H1 (cell line): ENCODE results near the gene MAP3K14.

ENCODE experiments used
- ATF3 ChIP-seq: IDR thresholded peaks from 2 replicates; pipeline ENCODE4 v1.6.1; 2011; ENCODE audit warnings: low read depth, mild to moderate bottlenecking, low read length; ENCODE audit not compliant: insufficient read depth
- BACH1 ChIP-seq: IDR thresholded peaks from 2 replicates; pipeline ENCODE4 v1.6.1; 2012; ENCODE audit warnings: low read length, improper control_type of control experiment
- CTCF ChIP-seq, 3 experiments: IDR thresholded peaks; 1 replicate in 2 of 3; 2 replicates in 1 of 3; pipeline versions ENCODE4 v1.5.1 to v1.6.1; 2011; ENCODE audit warnings: low read length in 3 of 3, mild to moderate bottlenecking in 3 of 3, inconsistent platforms in 2 of 3, low read depth in 1 of 3, moderate library complexity in 1 of 3; ENCODE audit not compliant: insufficient read depth in 1 of 3; ENCODE audit errors: control extremely low read depth in 1 of 3
- GABPA ChIP-seq: IDR thresholded peaks from 2 replicates; pipeline ENCODE4 v1.6.1; 2011; ENCODE audit warnings: mild to moderate bottlenecking, low read length, moderate library complexity, borderline replicate concordance; ENCODE audit not compliant: insufficient read depth
- HDAC6 ChIP-seq: IDR thresholded peaks from one replicate; pipeline ENCODE4 v1.7.1; 2012; ENCODE audit warnings: low read depth, mild to moderate bottlenecking, inconsistent platforms, low read length, moderate library complexity
- JUN ChIP-seq: IDR thresholded peaks from 2 replicates; pipeline ENCODE4 v1.6.1; 2011; ENCODE audit warnings: low read depth, mild to moderate bottlenecking, improper control_type of control experiment, low read length
- POLR2A ChIP-seq, 2 experiments: IDR thresholded peaks; 1 replicate in 1 of 2; 2 replicates in 1 of 2; pipeline ENCODE4 v1.6.1; 2011; ENCODE audit warnings: low read depth in 2 of 2, low read length in 2 of 2, mild to moderate bottlenecking in 2 of 2; ENCODE audit errors: control extremely low read depth in 1 of 2
- POLR2AphosphoS5 ChIP-seq: IDR thresholded peaks from 2 replicates; pipeline ENCODE4 v1.6.1; 2011; ENCODE audit warnings: low read depth, low read length
- SP2 ChIP-seq: IDR thresholded peaks from 2 replicates; pipeline ENCODE4 v1.6.1; 2012; ENCODE audit warnings: mild to moderate bottlenecking, low read length, inconsistent platforms
- TAF1 ChIP-seq: IDR thresholded peaks from 2 replicates; pipeline ENCODE4 v1.6.1; 2011; ENCODE audit warnings: mild to moderate bottlenecking, low read depth, low read length
- TBP ChIP-seq: IDR thresholded peaks from 2 replicates; pipeline ENCODE4 v1.6.1; 2011; ENCODE audit warnings: low read depth, low read length, improper control_type of control experiment
- TCF12 ChIP-seq: IDR thresholded peaks from 2 replicates; pipeline ENCODE4 v1.6.1; 2011; ENCODE audit warnings: low read depth, mild to moderate bottlenecking, low read length
- YY1 ChIP-seq: IDR thresholded peaks from 2 replicates; pipeline ENCODE4 v1.6.1; 2011; ENCODE audit warnings: low read depth, mild to moderate bottlenecking, low read length
- TF ChIP-seq, protein P1 (sequence below): IDR thresholded peaks from 2 replicates; pipeline ENCODE4 v1.6.1; 2012; ENCODE audit warnings: inconsistent platforms

GRCh38 chr17:45279898-45280297, 36.9 kb downstream of the MAP3K14 start:
- no peak for TF ChIP-seq YY1
- no peak for TF ChIP-seq ATF3
- no peak for TF ChIP-seq GABPA
- TF ChIP-seq HDAC6 = no peak
- TF ChIP-seq CTCF (IDR thresholded peaks at IDR 0.05; ENCODE audit: control extremely low read depth in 1 of 3, insufficient read depth in 1 of 3, low read depth in 1 of 3, low read length in 3 of 3) = no peak
- TF ChIP-seq POLR2AphosphoS5 = no peak
- no peak for TF ChIP-seq JUN
- no peak for TF ChIP-seq TBP
- no peak for TF ChIP-seq TCF12
- TF ChIP-seq BACH1 = no peak
- TF ChIP-seq SP2 = no peak
- TF ChIP-seq TAF1 = no peak
- TF ChIP-seq, protein P1, sequence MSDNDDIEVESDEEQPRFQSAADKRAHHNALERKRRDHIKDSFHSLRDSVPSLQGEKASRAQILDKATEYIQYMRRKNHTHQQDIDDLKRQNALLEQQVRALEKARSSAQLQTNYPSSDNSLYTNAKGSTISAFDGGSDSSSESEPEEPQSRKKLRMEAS = no peak
- no peak for TF ChIP-seq POLR2A (IDR thresholded peaks at IDR 0.05; ENCODE audit: control extremely low read depth in 1 of 2, low read depth in 2 of 2, low read length in 2 of 2)
